ENCODE measurements around the gene FBXO4. TPM values are rescaled to one million over a fixed set of nuclear protein-coding genes. Genes with fewer than 3 reads are reported as not detected.
"Not testable (repeated sequence)": the region's sequence is repeated elsewhere in the genome, so short reads cannot be mapped to it uniquely, and the experiment has no call there.

Gene FBXO4
- total and polyA plus RNA-seq, 4 donors = 10.2 to 19.5 (median 12.2) TPM

DNA sequence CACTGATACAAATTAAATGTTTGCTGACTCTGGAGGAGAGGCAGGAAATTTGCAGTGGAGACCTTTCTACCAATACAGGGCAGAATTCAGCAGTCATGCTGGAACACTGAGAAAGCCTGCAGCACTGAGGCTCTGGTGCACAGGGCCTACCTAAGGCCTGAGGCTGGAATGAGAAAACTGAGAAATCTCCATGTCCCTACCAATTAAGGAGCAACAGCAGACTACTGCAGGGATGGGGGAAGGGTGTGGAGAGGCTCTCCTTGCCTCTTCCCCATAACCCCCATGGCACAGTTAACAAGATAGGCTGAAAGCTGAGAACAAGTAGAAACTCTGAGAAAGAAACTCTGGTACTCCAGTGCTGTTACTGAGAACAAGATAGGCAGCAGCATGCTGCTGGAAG is 10.5 kb downstream of the FBXO4 start:
- intact Hi-C loops (cut with DNase I) = no loop called here
- Histone ChIP-seq H3K27me3 (ENCODE audit: control insufficient read depth in 1 of 2, insufficient read depth in 2 of 2, low read length in 1 of 2) (no peaks in the 10 kb centered on the region), H3K36me3 (ENCODE audit: control insufficient read depth in 1 of 2, insufficient read depth in 2 of 2, low read length in 1 of 2) (peaks cover 1 to 3% of the 10 kb centered on the region in 2 donors), H3K4me3 (ENCODE audit: low read length in 2 of 2) (no peak overlapping the region), H3K9me3 (ENCODE audit: control insufficient read depth, low read length) (no peaks in the 10 kb centered on the region), H3K27ac (ENCODE audit: low read depth in 1 of 2, low read length in 2 of 2) (no peak overlapping the region), H3K4me1 (ENCODE audit: control insufficient read depth in 1 of 2, insufficient read depth in 2 of 2, low read length in 2 of 2) (no peaks in the 10 kb centered on the region)
- DNase-seq = no peak
- ATAC-seq (ENCODE audit: low FRiP score) = no peak

DNA sequence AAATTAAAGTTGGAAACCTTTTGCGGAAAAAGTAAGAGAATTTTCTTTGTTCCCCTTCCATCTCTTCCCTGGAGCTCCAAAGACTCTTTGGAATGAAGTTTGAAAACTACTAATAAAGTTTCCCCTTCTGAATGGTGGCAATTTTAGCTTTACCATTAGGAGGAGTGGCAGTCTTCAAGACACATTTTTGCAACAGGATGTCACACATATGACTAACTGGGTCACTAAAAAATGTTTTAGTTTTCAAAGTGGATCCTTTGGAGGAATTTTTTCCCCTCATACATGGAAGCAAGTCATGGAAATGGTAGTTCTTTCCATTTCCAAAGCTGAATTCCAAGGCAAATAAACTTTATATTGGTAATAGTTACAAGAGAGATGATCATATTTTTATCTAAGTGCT is 15.6 kb downstream of the FBXO4 start:
- intact Hi-C loops (cut with DNase I) = no loop called here
- 96% methylated on average over 1 of the region's 1 CpG for WGBS, 2 donors
- Histone ChIP-seq H3K27ac (ENCODE audit: low read depth in 1 of 2, low read length in 2 of 2) (no peak overlapping the region), H3K9me3 (ENCODE audit: control insufficient read depth, low read length) (no peaks in the 10 kb centered on the region), H3K4me3 (ENCODE audit: low read length in 2 of 2) (no peak overlapping the region), H3K36me3 (ENCODE audit: control insufficient read depth in 1 of 2, insufficient read depth in 2 of 2, low read length in 1 of 2) (peaks cover 0 to 3% of the 10 kb centered on the region in 2 donors), H3K27me3 (ENCODE audit: control insufficient read depth in 1 of 2, insufficient read depth in 2 of 2, low read length in 1 of 2) (no peaks in the 10 kb centered on the region), H3K4me1 (ENCODE audit: control insufficient read depth in 1 of 2, insufficient read depth in 2 of 2, low read length in 2 of 2) (no peaks in the 10 kb centered on the region)
- ATAC-seq (ENCODE audit: low FRiP score) = no peak
- no peak for DNase-seq

DNA sequence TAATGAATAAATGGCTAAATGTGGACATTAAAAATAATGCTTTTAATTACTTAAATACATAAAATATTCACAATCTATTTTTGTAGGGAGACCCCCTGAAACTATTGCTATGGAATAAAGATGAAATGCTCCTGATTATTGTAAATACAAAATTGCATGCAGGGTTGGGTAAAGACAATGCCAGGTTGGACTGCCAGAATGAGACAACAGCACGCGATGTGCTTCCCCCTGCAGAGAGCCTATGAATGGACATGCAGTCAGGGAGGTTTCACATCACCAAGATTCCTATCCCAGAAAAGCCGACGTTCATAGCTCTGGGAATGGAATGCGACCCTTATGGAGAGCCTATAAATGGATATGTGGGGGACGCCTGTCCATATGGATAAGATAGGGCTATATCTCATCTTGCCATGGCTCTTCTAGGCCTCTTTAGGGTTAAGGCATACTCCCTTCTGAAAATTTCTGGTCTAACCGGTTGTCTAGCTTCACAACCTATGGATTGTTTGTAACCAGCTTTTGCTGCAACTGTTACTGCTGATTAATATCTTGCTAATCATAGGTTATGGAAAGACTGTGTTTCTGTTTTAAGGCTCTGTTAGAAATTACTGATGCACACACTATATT is 20.4 kb downstream of the FBXO4 start:
- H3K27ac ChIP-seq (ENCODE audit: low read depth in 1 of 2, low read length in 2 of 2); H3K4me3 ChIP-seq (ENCODE audit: low read length in 2 of 2); intact Hi-C loops (cut with DNase I); H3K9me3 ChIP-seq (ENCODE audit: control insufficient read depth, low read length); DNase-seq; H3K27me3 ChIP-seq (ENCODE audit: control insufficient read depth in 1 of 2, insufficient read depth in 2 of 2, low read length in 1 of 2); H3K4me1 ChIP-seq (ENCODE audit: control insufficient read depth in 1 of 2, insufficient read depth in 2 of 2, low read length in 2 of 2); ATAC-seq (ENCODE audit: low FRiP score); H3K36me3 ChIP-seq (ENCODE audit: control insufficient read depth in 1 of 2, insufficient read depth in 2 of 2, low read length in 1 of 2): not testable (repeated sequence)
- WGBS, 2 donors = 77 to 79% methylated on average over 7 of the region's 7 CpGs

DNA sequence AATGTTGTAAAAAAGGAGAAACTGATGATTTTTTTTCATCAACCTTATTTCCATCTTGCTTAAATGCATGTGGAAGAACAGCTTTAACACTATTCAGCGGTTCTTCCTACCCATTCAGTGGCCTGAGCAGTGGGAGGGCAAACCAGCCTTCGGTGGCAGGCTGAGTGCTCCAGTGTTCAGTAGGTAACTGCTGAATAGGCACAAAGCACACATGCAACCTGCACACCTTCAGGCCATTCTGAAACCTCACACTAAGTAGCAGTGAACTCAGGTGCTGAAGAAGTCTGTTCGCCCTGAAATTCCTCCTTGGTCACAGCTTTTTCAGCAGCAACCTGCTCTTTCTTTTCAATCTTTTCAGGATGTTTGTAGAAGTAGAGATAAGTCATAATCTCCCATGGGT is 26.1 kb downstream of the FBXO4 start:
- Histone ChIP-seq H3K9me3 (ENCODE audit: control insufficient read depth, low read length) (peaks cover 4% of the 10 kb centered on the region), H3K27ac (ENCODE audit: low read depth in 1 of 2, low read length in 2 of 2) (no peak overlapping the region), H3K27me3 (ENCODE audit: control insufficient read depth in 1 of 2, insufficient read depth in 2 of 2, low read length in 1 of 2) (no peaks in the 10 kb centered on the region), H3K4me1 (ENCODE audit: control insufficient read depth in 1 of 2, insufficient read depth in 2 of 2, low read length in 2 of 2) (no peaks in the 10 kb centered on the region), H3K4me3 (ENCODE audit: low read length in 2 of 2) (no peak overlapping the region), H3K36me3 (ENCODE audit: control insufficient read depth in 1 of 2, insufficient read depth in 2 of 2, low read length in 1 of 2) (no peaks in the 10 kb centered on the region)
- no peak for DNase-seq
- ATAC-seq (ENCODE audit: low FRiP score) = no peak
- 76% methylated on average over 3 of the region's 3 CpGs for WGBS, 2 donors
- intact Hi-C loops (cut with DNase I) = no loop called here

DNA sequence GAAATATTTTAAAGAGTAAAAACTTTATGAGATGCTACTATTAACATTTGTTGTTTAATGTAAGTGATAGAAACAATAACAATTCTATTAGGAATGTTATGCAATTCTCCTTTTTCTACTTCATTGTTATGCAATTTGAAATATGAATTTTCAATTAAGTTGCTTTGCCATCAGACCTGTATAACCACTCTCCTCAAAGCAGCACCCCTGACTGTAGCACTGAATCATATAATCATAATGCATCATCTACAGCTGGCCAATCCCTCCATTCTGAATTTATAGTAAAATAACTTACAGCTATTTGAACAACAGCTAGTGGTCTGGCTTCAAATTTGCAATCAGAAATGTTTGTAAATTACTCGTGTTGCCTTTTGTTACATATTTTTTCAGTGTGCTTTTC is 29.2 kb downstream of the FBXO4 start:
- H3K27ac ChIP-seq (ENCODE audit: low read depth in 1 of 2, low read length in 2 of 2) = no peak overlapping the region
- no peaks in the 10 kb centered on the region for H3K36me3 ChIP-seq (ENCODE audit: control insufficient read depth in 1 of 2, insufficient read depth in 2 of 2, low read length in 1 of 2)
- H3K4me3 ChIP-seq (ENCODE audit: low read length in 2 of 2) = no peak overlapping the region
- 64 to 84% methylated on average over 1 of the region's 1 CpG for WGBS, 2 donors
- peaks cover 4% of the 10 kb centered on the region for H3K9me3 ChIP-seq (ENCODE audit: control insufficient read depth, low read length)
- ATAC-seq (ENCODE audit: low FRiP score) (no peak), DNase-seq (no peak)
- H3K27me3 ChIP-seq (ENCODE audit: control insufficient read depth in 1 of 2, insufficient read depth in 2 of 2, low read length in 1 of 2) = no peaks in the 10 kb centered on the region
- intact Hi-C loops (cut with DNase I) = no loop called here
- H3K4me1 ChIP-seq (ENCODE audit: control insufficient read depth in 1 of 2, insufficient read depth in 2 of 2, low read length in 2 of 2) = no peaks in the 10 kb centered on the region

DNA sequence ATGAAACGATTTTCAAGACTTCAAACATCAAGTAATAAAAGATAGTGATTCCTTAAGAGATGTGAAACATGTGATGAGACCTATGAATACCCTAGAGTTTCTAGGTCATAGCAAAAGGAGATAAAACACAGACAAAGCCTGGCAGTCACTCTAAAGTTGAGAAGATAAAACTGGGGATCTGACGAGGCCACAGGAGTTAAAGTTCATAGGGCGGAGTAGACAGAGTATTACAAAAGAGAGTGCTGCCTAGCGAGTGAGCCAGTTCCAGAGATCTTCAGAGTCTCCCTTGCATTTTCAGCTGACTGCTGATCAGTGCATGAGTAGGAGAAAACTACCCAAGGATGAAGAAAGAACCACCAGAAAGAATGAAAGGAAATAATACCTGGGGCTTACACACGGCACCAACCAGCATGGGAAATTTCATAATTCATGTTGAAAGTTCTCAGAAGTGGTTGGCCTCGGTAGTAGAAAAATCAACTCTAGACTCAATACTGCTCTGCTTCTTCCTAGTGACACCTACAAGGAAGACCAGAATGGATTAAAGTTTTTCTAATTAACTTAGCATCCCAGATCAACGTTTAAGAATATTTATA is 30.4 kb downstream of the FBXO4 start:
- intact Hi-C loops (cut with DNase I) = no loop called here
- no peak overlapping the region for H3K4me3 ChIP-seq (ENCODE audit: low read length in 2 of 2)
- no peaks in the 10 kb centered on the region for H3K27me3 ChIP-seq (ENCODE audit: control insufficient read depth in 1 of 2, insufficient read depth in 2 of 2, low read length in 1 of 2)
- no peak for DNase-seq
- peaks cover 4% of the 10 kb centered on the region for H3K9me3 ChIP-seq (ENCODE audit: control insufficient read depth, low read length)
- 79% methylated on average over 7 of the region's 7 CpGs for WGBS, 2 donors
- no peak for ATAC-seq (ENCODE audit: low FRiP score)
- H3K27ac ChIP-seq (ENCODE audit: low read depth in 1 of 2, low read length in 2 of 2) = no peak overlapping the region
- no peaks in the 10 kb centered on the region for H3K36me3 ChIP-seq (ENCODE audit: control insufficient read depth in 1 of 2, insufficient read depth in 2 of 2, low read length in 1 of 2)
- H3K4me1 ChIP-seq (ENCODE audit: control insufficient read depth in 1 of 2, insufficient read depth in 2 of 2, low read length in 2 of 2) = no peaks in the 10 kb centered on the region

DNA sequence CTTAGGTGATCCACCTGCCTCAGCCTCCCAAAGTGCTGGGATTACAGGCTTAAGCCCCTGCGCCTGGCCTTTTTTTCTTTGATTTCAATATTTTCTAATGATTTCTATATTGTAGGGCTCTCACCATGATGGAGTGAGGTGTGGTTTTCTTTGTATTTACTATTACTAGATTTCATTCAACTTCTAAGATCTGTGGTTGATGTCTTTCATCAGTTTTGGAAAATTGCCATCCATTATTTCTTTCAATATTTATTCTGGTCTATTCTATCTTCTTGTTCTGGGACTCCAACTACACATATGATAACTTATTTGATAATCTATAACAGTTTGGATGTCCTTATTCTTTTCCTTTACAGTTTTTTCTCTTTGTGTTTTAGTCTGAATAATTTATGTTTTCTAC is 31.9 kb downstream of the FBXO4 start:
- Histone ChIP-seq H3K27me3 (ENCODE audit: control insufficient read depth in 1 of 2, insufficient read depth in 2 of 2, low read length in 1 of 2) (no peaks in the 10 kb centered on the region), H3K4me1 (ENCODE audit: control insufficient read depth in 1 of 2, insufficient read depth in 2 of 2, low read length in 2 of 2) (no peaks in the 10 kb centered on the region), H3K9me3 (ENCODE audit: control insufficient read depth, low read length) (no peaks in the 10 kb centered on the region), H3K36me3 (ENCODE audit: control insufficient read depth in 1 of 2, insufficient read depth in 2 of 2, low read length in 1 of 2) (no peaks in the 10 kb centered on the region), H3K27ac (ENCODE audit: low read depth in 1 of 2, low read length in 2 of 2) (no peak overlapping the region), H3K4me3 (ENCODE audit: low read length in 2 of 2) (no peak overlapping the region)
- DNase-seq (no peak), ATAC-seq (ENCODE audit: low FRiP score) (no peak)
- intact Hi-C loops (cut with DNase I) = no loop called here
- WGBS, 2 donors = 96 to 99% methylated on average over 1 of the region's 1 CpG

DNA sequence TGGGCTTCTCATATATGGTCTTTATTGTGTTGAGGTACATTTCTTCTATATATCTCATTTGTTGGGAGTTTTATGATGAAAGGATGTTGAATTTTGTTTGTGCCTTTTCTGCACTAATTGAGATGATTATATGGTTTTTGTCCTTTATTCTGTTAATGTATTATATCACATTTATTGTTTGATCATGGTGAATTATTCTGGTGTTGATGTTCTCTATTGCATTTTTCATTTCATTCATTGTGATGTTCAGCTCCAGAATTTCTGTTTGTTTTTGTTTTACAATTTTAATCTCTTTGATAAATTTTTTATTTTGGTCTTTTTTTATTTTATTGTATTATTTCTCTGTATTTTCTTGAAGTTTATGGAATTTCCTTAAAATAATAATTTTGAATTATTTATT is 35.4 kb downstream of the FBXO4 start:
- H3K4me1 ChIP-seq (ENCODE audit: control insufficient read depth in 1 of 2, insufficient read depth in 2 of 2, low read length in 2 of 2) = no peaks in the 10 kb centered on the region
- no peak overlapping the region for H3K27ac ChIP-seq (ENCODE audit: low read depth in 1 of 2, low read length in 2 of 2)
- H3K4me3 ChIP-seq (ENCODE audit: low read length in 2 of 2) = no peak overlapping the region
- no peaks in the 10 kb centered on the region for H3K9me3 ChIP-seq (ENCODE audit: control insufficient read depth, low read length)
- DNase-seq (no peak), ATAC-seq (ENCODE audit: low FRiP score) (no peak)
- intact Hi-C loops (cut with DNase I) = no loop called here
- no peaks in the 10 kb centered on the region for H3K36me3 ChIP-seq (ENCODE audit: control insufficient read depth in 1 of 2, insufficient read depth in 2 of 2, low read length in 1 of 2)
- no peaks in the 10 kb centered on the region for H3K27me3 ChIP-seq (ENCODE audit: control insufficient read depth in 1 of 2, insufficient read depth in 2 of 2, low read length in 1 of 2)

DNA sequence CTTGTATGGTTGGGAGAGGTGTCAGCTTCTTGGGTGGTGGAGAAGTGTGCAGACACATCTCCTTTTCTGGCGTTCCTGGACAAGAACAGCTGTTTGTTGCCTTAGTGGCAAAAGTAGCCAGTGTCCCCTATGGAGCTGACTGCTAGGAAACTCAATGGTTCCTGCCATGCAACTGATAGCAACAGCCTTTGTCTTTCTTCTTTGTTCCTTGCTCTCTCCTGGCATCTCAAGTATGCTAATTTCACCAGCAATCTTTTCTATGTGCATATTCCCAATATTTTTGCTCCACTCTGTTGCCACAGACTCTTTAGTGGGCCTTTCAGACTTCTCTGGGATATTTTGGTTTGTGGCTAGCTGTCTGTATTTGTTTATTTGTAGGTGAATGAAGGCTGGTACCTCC is 36.7 kb downstream of the FBXO4 start:
- DNase-seq (no peak), ATAC-seq (ENCODE audit: low FRiP score) (no peak)
- no peaks in the 10 kb centered on the region for H3K4me1 ChIP-seq (ENCODE audit: control insufficient read depth in 1 of 2, insufficient read depth in 2 of 2, low read length in 2 of 2)
- H3K27me3 ChIP-seq (ENCODE audit: control insufficient read depth in 1 of 2, insufficient read depth in 2 of 2, low read length in 1 of 2) = no peaks in the 10 kb centered on the region
- no peak overlapping the region for H3K4me3 ChIP-seq (ENCODE audit: low read length in 2 of 2)
- H3K36me3 ChIP-seq (ENCODE audit: control insufficient read depth in 1 of 2, insufficient read depth in 2 of 2, low read length in 1 of 2) = no peaks in the 10 kb centered on the region
- intact Hi-C loops (cut with DNase I) = no loop called here
- no peak overlapping the region for H3K27ac ChIP-seq (ENCODE audit: low read depth in 1 of 2, low read length in 2 of 2)
- 87 to 100% methylated on average over 1 of the region's 1 CpG for WGBS, 2 donors
- no peaks in the 10 kb centered on the region for H3K9me3 ChIP-seq (ENCODE audit: control insufficient read depth, low read length)
